Neural progenitor cell (in vitro differentiated cells): Measurements from ENCODE around the gene AGBL2.

ENCODE experiments used
- EZH2 ChIP-seq: fragments of 200-600 bp; sonication (generic); IDR thresholded peaks from 2 replicates; pipeline ENCODE4 v1.6.1; 2017; ENCODE audit warnings: antibody characterized with exemption, mild to moderate bottlenecking, moderate library complexity
- TF ChIP-seq, protein P1 (sequence below): fragments of 200-600 bp; sonication (generic); IDR thresholded peaks from 2 replicates; pipeline ENCODE4 v1.5.1; 2017; ENCODE audit warnings: antibody characterized with exemption, mild to moderate bottlenecking

DNA sequence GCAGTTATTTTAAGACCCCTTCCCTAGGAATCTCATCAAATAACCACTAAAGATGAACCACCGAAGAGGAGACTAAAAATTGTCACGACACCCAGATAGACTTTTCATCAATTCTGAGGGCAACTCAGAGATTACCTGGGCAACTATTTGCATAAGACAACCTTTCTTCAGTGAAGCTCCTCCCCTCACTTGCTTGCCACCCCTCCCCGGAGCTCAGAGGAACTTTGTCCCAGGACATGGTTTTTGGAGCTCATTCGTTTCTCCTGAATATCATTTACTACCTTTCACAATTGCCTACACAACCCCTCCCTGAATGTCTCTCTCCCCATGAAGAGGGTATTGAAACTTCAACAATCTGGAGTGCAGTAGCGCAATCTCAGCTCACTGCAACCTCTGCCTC, 3.9 kb downstream of the AGBL2 start:
- TF ChIP-seq, protein P1, sequence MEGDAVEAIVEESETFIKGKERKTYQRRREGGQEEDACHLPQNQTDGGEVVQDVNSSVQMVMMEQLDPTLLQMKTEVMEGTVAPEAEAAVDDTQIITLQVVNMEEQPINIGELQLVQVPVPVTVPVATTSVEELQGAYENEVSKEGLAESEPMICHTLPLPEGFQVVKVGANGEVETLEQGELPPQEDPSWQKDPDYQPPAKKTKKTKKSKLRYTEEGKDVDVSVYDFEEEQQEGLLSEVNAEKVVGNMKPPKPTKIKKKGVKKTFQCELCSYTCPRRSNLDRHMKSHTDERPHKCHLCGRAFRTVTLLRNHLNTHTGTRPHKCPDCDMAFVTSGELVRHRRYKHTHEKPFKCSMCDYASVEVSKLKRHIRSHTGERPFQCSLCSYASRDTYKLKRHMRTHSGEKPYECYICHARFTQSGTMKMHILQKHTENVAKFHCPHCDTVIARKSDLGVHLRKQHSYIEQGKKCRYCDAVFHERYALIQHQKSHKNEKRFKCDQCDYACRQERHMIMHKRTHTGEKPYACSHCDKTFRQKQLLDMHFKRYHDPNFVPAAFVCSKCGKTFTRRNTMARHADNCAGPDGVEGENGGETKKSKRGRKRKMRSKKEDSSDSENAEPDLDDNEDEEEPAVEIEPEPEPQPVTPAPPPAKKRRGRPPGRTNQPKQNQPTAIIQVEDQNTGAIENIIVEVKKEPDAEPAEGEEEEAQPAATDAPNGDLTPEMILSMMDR, result no peak
- TF ChIP-seq EZH2, result no peak
